Embryonic facial prominence (tissue), 1 donor: ENCODE data around the gene ESRRG.

Experiments used
- DNase-seq: peaks from one replicate; pipeline ENCODE4 v3.0.0-alpha.2; 2016; ENCODE audit errors: extremely low spot score

ESRRG gene

GRCh38 chr1:216502528-216503162, 220.6 kb downstream of the ESRRG start:
- no peak for DNase-seq

GRCh38 chr1:216500273-216500967, 222.8 kb downstream of the ESRRG start:
- DNase-seq = no peak

GRCh38 chr1:216499581-216500272, 223.5 kb downstream of the ESRRG start:
- no peak for DNase-seq

GRCh38 chr1:216498277-216498676, 225.0 kb downstream of the ESRRG start:
- no peak for DNase-seq

GRCh38 chr1:216485042-216485441, 238.2 kb downstream of the ESRRG start:
- DNase-seq = no peak

- no peak for DNase-seq
Observed at GRCh38 chr1:216483672-216484401, 239.4 kb downstream of the ESRRG start.

- no peak for DNase-seq
Observed at GRCh38 chr1:216482620-216483019, 240.6 kb downstream of the ESRRG start.

- DNase-seq = no peak
Observed at GRCh38 chr1:216478238-216478637, 245.0 kb downstream of the ESRRG start.

- DNase-seq = no peak
Observed at GRCh38 chr1:216476341-216476740, 246.9 kb downstream of the ESRRG start.

GRCh38 chr1:216475659-216476276, 247.5 kb downstream of the ESRRG start:
- no peak for DNase-seq

GRCh38 chr1:216466162-216466801, 256.9 kb downstream of the ESRRG start:
- no peak for DNase-seq

- DNase-seq = no peak
Observed at GRCh38 chr1:216464489-216464888, 258.7 kb downstream of the ESRRG start.

- no peak for DNase-seq
Observed at GRCh38 chr1:216462066-216462775, 261.0 kb downstream of the ESRRG start.

- no peak for DNase-seq
Observed at GRCh38 chr1:216461466-216461865, 261.8 kb downstream of the ESRRG start.

GRCh38 chr1:216459651-216460207, 263.5 kb downstream of the ESRRG start:
- no peak for DNase-seq

GRCh38 chr1:216458812-216459211, 264.4 kb downstream of the ESRRG start:
- no peak for DNase-seq

GRCh38 chr1:216457356-216457755, 265.9 kb downstream of the ESRRG start:
- no peak for DNase-seq

- no peak for DNase-seq
Observed at GRCh38 chr1:216456682-216457081, 266.5 kb downstream of the ESRRG start.

GRCh38 chr1:216453777-216454176, 269.5 kb downstream of the ESRRG start:
- no peak for DNase-seq
